ENCODE measurements around the gene CAPRIN1.

CAPRIN1 gene

DNA sequence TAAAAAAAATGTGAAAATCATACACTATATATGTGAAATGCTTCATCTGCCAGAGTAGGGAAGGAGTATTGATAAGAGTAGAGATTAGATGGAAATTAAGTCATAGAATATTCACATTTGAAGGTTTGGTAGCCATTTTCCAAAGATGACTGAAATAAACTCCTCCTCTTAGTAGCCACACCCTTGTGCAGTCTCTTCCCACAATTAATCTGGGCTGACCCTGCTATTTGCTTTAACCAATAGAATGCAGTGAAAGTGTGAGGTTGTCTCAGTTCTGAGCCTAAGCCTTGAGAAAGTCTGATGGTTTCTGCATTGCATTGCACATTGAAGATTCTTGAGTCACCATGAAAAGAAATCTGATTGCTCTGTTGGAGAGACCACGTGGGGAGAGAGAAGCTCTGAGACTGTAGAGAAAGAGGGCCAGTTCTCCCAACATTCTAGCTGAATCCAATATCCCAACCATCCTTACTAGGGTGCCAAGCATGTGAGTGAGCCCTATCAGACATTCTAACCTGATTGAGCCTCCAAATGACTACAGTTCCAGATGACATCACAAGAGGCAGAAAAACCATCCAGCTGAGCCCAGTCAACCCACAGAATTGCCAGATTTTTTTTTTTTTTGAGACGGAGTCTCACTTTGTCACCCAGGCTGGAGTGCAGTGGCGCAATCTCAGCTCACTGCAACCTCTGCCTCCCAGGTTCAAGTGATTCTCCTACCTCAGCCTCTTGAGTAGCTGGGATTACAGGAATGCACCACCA lies 29.4 kb upstream of the CAPRIN1 start:
- TF ChIP-seq CTCF (IDR thresholded peaks at IDR 0.05; ENCODE audit: low read depth, low read length, missing control alignments), result no peak
- H3K4me3 ChIP-seq (ENCODE audit: low read depth, low read length), result no peak overlapping the region
- DNase-seq (ENCODE audit: low read depth), result no peak

- TF ChIP-seq CTCF (IDR thresholded peaks at IDR 0.05; ENCODE audit: low read depth, low read length, missing control alignments), result no peak
Observed at GRCh38 chr11:34026432-34026831, 25.1 kb upstream of the CAPRIN1 start.

GRCh38 chr11:34027516-34028408 lies 23.8 kb upstream of the CAPRIN1 start:
- H3K4me3 ChIP-seq (ENCODE audit: low read depth, low read length), result no peak overlapping the region
- no peak for TF ChIP-seq CTCF (IDR thresholded peaks at IDR 0.05; ENCODE audit: low read depth, low read length, missing control alignments)
- DNase-seq (ENCODE audit: low read depth), result no peak

More at GRCh38 chr11:34026432-34026831, 25.1 kb upstream of the CAPRIN1 start:
- no peak overlapping the region for H3K4me3 ChIP-seq (ENCODE audit: low read depth, low read length)
- DNase-seq (ENCODE audit: low read depth), result no peak

GRCh38 chr11:34028425-34028824 lies 23.1 kb upstream of the CAPRIN1 start:
- H3K4me3 ChIP-seq (ENCODE audit: low read depth, low read length), result no peak overlapping the region
- no peak for TF ChIP-seq CTCF (IDR thresholded peaks at IDR 0.05; ENCODE audit: low read depth, low read length, missing control alignments)

GRCh38 chr11:34029176-34029575 lies 22.4 kb upstream of the CAPRIN1 start:
- no peak for DNase-seq (ENCODE audit: low read depth)
- TF ChIP-seq CTCF (IDR thresholded peaks at IDR 0.05; ENCODE audit: low read depth, low read length, missing control alignments), result no peak
- no peak overlapping the region for H3K4me3 ChIP-seq (ENCODE audit: low read depth, low read length)

More at GRCh38 chr11:34028425-34028824, 23.1 kb upstream of the CAPRIN1 start:
- DNase-seq (ENCODE audit: low read depth), result no peak

- TF ChIP-seq CTCF (IDR thresholded peaks at IDR 0.05; ENCODE audit: low read depth, low read length, missing control alignments), result no peak
- no peak overlapping the region for H3K4me3 ChIP-seq (ENCODE audit: low read depth, low read length)
- DNase-seq (ENCODE audit: low read depth), result no peak
Observed at GRCh38 chr11:34030382-34030781, 21.1 kb upstream of the CAPRIN1 start.

Measured in GM12864 (cell line).